ENCODE results near the gene FAM181A. TPM values are rescaled to one million over a fixed set of nuclear protein-coding genes. Genes with fewer than 3 reads are reported as not detected.

The FAM181A gene
- total and polyA plus RNA-seq, 7 donors = not detected

GRCh38 chr14:93959239-93960107 lies 32.3 kb downstream of the FAM181A start:
- 40 to 55% methylated on average over 23 of the region's 23 CpGs for WGBS, 2 donors

GRCh38 chr14:93960108-93960475 lies 32.9 kb downstream of the FAM181A start:
- Histone ChIP-seq H3K36me3 (peaks cover 0 to 56% (median 14%) of the 10 kb centered on the region in 4 donors), H3K4me1 (peaks cover 0 to 94% (median 67%) of the 10 kb centered on the region in 4 donors), H3K27ac (peak overlapping the region; percentile 77 to 92 (median 80)), H3K9me3 (no peaks in the 10 kb centered on the region), H3K27me3 (no peaks in the 10 kb centered on the region), H3K4me3 (no peak overlapping the region)
- intact Hi-C loops (cut with DNase I) = no loop called here
- DNase-seq = no peak
- TF ChIP-seq EP300 (IDR thresholded peaks at IDR 0.05) (no peak), POLR2AphosphoS5 (IDR thresholded peaks at IDR 0.05) (no peak), POLR2A (IDR thresholded peaks at IDR 0.05) (no peak)

More at GRCh38 chr14:93959239-93960107, 32.3 kb downstream of the FAM181A start:
- Histone ChIP-seq H3K9me3 (no peaks in the 10 kb centered on the region), H3K4me3 (no peak overlapping the region), H3K27me3 (no peaks in the 10 kb centered on the region), H3K36me3 (peaks cover 0 to 59% (median 17%) of the 10 kb centered on the region in 4 donors), H3K4me1 (peaks cover 0 to 93% (median 67%) of the 10 kb centered on the region in 4 donors), H3K27ac (peak overlapping the region; percentile 77 to 92 (median 80))
- no peak for DNase-seq
- TF ChIP-seq POLR2A (IDR thresholded peaks at IDR 0.05) = no peak
- TF ChIP-seq POLR2AphosphoS5 (IDR thresholded peaks at IDR 0.05) = peak in 1 of 4 donors; percentile 22
- intact Hi-C loops (cut with DNase I) = loop anchor here (2.0 kb wide), 1 partner anchor 15 kb away; no protein-coding TSS in a partner anchor

GRCh38 chr14:93960774-93961438 lies 33.8 kb downstream of the FAM181A start:
- TF ChIP-seq EP300 (IDR thresholded peaks at IDR 0.05) (no peak), CTCF (IDR thresholded peaks at IDR 0.05) (no peak)
- Histone ChIP-seq H3K27me3 (no peaks in the 10 kb centered on the region), H3K36me3 (peaks cover 0 to 49% (median 12%) of the 10 kb centered on the region in 4 donors), H3K27ac (peak overlapping the region; percentile 77 to 92 (median 80)), H3K4me3 (no peak overlapping the region), H3K4me1 (peaks cover 0 to 94% (median 70%) of the 10 kb centered on the region in 4 donors), H3K9me3 (no peaks in the 10 kb centered on the region)
- WGBS, 2 donors = 77 to 84% methylated on average over 3 of the region's 3 CpGs
- intact Hi-C loops (cut with DNase I) = no loop called here
- DNase-seq = no peak

GRCh38 chr14:93961620-93962019 lies 34.5 kb downstream of the FAM181A start:
- Histone ChIP-seq H3K4me1 (peaks cover 0 to 94% (median 69%) of the 10 kb centered on the region in 4 donors), H3K27me3 (no peaks in the 10 kb centered on the region), H3K36me3 (peaks cover 0 to 49% (median 12%) of the 10 kb centered on the region in 4 donors), H3K4me3 (no peak overlapping the region), H3K27ac (peak overlapping the region; percentile 77 to 92 (median 84)), H3K9me3 (no peaks in the 10 kb centered on the region)
- TF ChIP-seq POLR2A (IDR thresholded peaks at IDR 0.05) (no peak), CTCF (IDR thresholded peaks at IDR 0.05) (no peak), POLR2AphosphoS5 (IDR thresholded peaks at IDR 0.05) (no peak), EP300 (IDR thresholded peaks at IDR 0.05) (no peak)
- 78 to 88% methylated on average over 8 of the region's 8 CpGs for WGBS, 2 donors
- intact Hi-C loops (cut with DNase I) = no loop called here
- DNase-seq = no peak

- H3K36me3 ChIP-seq = peaks cover 0 to 49% (median 12%) of the 10 kb centered on the region in 4 donors
- H3K4me3 ChIP-seq = no peak overlapping the region
- no peak for DNase-seq
- H3K27ac ChIP-seq = peak overlapping the region; percentile 58 to 92 (median 86)
- no peaks in the 10 kb centered on the region for H3K9me3 ChIP-seq
- H3K27me3 ChIP-seq = no peaks in the 10 kb centered on the region
- intact Hi-C loops (cut with DNase I) = no loop called here
- peaks cover 0 to 92% (median 69%) of the 10 kb centered on the region in 4 donors for H3K4me1 ChIP-seq
- 50 to 67% methylated on average over 16 of the region's 16 CpGs for WGBS, 2 donors
- TF ChIP-seq POLR2A (IDR thresholded peaks at IDR 0.05) = no peak
- TF ChIP-seq CTCF (IDR thresholded peaks at IDR 0.05) = no peak
These were observed 35.8 kb downstream of the FAM181A start for GRCh38 chr14:93962701-93963601.

All from sigmoid colon (tissue), 7 donors.